PFSK-1 (cell line): ENCODE results near the gene ZNF503.

Experiments
- POLR2AphosphoS5 ChIP-seq: IDR thresholded peaks from 2 replicates; pipeline ENCODE4 v1.6.1; 2012; ENCODE audit warnings: low read depth, mild to moderate bottlenecking, control low read depth, low read length, moderate library complexity
- SIN3A ChIP-seq: IDR thresholded peaks from 2 replicates; pipeline ENCODE4 v1.6.1; 2012; ENCODE audit warnings: mild to moderate bottlenecking, low read length, moderate library complexity, borderline replicate concordance; ENCODE audit not compliant: insufficient read depth
- TAF1 ChIP-seq: IDR thresholded peaks from 2 replicates; pipeline ENCODE4 v1.6.1; 2012; ENCODE audit warnings: low read length, control low read depth, borderline replicate concordance; ENCODE audit not compliant: insufficient read depth
- TF ChIP-seq, protein P1 (sequence below), 2 experiments: IDR thresholded peaks; 2 replicates each; pipeline versions ENCODE4 v1.6.1 to v1.8.0; 2011 to 2012; ENCODE audit warnings: low read depth in 2 of 2, low read length in 2 of 2, control low read depth in 1 of 2, inconsistent platforms in 1 of 2, mild to moderate bottlenecking in 1 of 2, moderate library complexity in 1 of 2; ENCODE audit not compliant: insufficient read depth in 1 of 2

DNA sequence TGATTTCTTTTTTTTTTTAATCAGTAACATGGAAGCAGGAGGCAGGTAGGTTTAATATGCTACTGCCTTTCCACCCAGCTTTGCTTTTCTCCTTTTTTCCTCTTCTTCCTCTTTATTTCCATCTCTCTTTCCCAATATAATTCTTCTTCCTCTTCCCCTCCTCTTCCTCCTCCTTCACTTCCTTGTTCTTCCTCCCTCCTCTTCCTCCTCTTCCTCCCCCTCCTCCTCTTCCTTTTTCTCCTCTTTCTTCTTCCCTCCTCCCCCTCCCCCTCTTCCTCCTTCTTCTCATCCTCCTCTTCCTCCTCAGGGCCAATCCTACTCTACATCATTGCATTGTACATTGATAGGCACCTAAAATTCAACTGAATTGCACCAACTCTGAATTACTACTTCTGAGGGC, 11.4 kb downstream of the ZNF503 start:
- TF ChIP-seq TAF1 = no peak
- no peak for TF ChIP-seq POLR2AphosphoS5
- TF ChIP-seq, protein P1, sequence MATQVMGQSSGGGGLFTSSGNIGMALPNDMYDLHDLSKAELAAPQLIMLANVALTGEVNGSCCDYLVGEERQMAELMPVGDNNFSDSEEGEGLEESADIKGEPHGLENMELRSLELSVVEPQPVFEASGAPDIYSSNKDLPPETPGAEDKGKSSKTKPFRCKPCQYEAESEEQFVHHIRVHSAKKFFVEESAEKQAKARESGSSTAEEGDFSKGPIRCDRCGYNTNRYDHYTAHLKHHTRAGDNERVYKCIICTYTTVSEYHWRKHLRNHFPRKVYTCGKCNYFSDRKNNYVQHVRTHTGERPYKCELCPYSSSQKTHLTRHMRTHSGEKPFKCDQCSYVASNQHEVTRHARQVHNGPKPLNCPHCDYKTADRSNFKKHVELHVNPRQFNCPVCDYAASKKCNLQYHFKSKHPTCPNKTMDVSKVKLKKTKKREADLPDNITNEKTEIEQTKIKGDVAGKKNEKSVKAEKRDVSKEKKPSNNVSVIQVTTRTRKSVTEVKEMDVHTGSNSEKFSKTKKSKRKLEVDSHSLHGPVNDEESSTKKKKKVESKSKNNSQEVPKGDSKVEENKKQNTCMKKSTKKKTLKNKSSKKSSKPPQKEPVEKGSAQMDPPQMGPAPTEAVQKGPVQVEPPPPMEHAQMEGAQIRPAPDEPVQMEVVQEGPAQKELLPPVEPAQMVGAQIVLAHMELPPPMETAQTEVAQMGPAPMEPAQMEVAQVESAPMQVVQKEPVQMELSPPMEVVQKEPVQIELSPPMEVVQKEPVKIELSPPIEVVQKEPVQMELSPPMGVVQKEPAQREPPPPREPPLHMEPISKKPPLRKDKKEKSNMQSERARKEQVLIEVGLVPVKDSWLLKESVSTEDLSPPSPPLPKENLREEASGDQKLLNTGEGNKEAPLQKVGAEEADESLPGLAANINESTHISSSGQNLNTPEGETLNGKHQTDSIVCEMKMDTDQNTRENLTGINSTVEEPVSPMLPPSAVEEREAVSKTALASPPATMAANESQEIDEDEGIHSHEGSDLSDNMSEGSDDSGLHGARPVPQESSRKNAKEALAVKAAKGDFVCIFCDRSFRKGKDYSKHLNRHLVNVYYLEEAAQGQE (IDR thresholded peaks at IDR 0.05; ENCODE audit: insufficient read depth in 1 of 2, low read depth in 2 of 2, low read length in 2 of 2) = no peak
- TF ChIP-seq SIN3A = no peak
